Mucosa of rectum (tissue), 2 donors: ENCODE results near the gene ATG14.
"Not testable (repeated sequence)": the region's sequence is repeated elsewhere in the genome, so short reads cannot be mapped to it uniquely, and the experiment has no call there.

Experiments
- H3K27ac ChIP-seq, 2 donors: one replicate each; pipeline ENCODE4 v1.7.0; 2013; ENCODE audit warnings: inconsistent platforms in 2 of 2, low read depth in 2 of 2, low read length in 2 of 2
- H3K27me3 ChIP-seq, 2 donors: one replicate each; pipeline ENCODE4 v1.7.0; 2013; ENCODE audit warnings: low read length in 2 of 2; ENCODE audit not compliant: control insufficient read depth in 2 of 2, insufficient read depth in 2 of 2
- H3K36me3 ChIP-seq, 2 donors: one replicate each; pipeline ENCODE4 v1.7.0; 2013; ENCODE audit warnings: low read length in 2 of 2; ENCODE audit not compliant: control insufficient read depth in 2 of 2, insufficient read depth in 2 of 2
- H3K4me1 ChIP-seq, 2 donors: one replicate each; pipeline ENCODE4 v1.7.0; 2013; ENCODE audit warnings: low read length in 2 of 2, mild to moderate bottlenecking in 1 of 2; ENCODE audit not compliant: control insufficient read depth in 2 of 2, insufficient read depth in 2 of 2
- H3K4me3 ChIP-seq, 2 donors: one replicate each; pipeline ENCODE4 v1.7.0; 2013; ENCODE audit warnings: low read length in 2 of 2
- H3K9ac ChIP-seq, 2 donors: one replicate each; pipeline ENCODE4 v1.7.0; 2013; ENCODE audit warnings: low read length in 2 of 2, low read depth in 1 of 2, mild to moderate bottlenecking in 1 of 2
- H3K9me3 ChIP-seq, 2 donors: one replicate each; pipeline ENCODE4 v1.7.0; 2013; ENCODE audit warnings: low read length in 2 of 2; ENCODE audit not compliant: control insufficient read depth in 2 of 2
- donor health status: healthy.
- donor health status: Normal muscosa, but diverticular disease.

Gene ATG14

GRCh38 chr14:55347040-55347439, 64.6 kb downstream of the ATG14 start:
- no peaks in the 10 kb centered on the region for H3K27me3 ChIP-seq
- H3K4me1 ChIP-seq, result peaks cover 31 to 70% of the 10 kb centered on the region in 2 donors
- H3K4me3 ChIP-seq, result no peak overlapping the region
- no peak overlapping the region for H3K9ac ChIP-seq
- peaks cover 18% of the 10 kb centered on the region in 2 donors for H3K36me3 ChIP-seq
- H3K27ac ChIP-seq, result peak overlapping the region; percentile 72 to 86
- H3K9me3 ChIP-seq, result no peaks in the 10 kb centered on the region

GRCh38 chr14:55344582-55345163, 67.0 kb downstream of the ATG14 start:
- not testable (repeated sequence) for H3K4me3 ChIP-seq, H3K9me3 ChIP-seq, H3K9ac ChIP-seq, H3K36me3 ChIP-seq, H3K27me3 ChIP-seq
- peaks cover 31 to 80% of the 10 kb centered on the region in 2 donors for H3K4me1 ChIP-seq
- H3K27ac ChIP-seq, result peak overlapping the region; percentile 72 to 86

GRCh38 chr14:55341781-55342180, 69.8 kb downstream of the ATG14 start:
- Histone ChIP-seq H3K27ac (no peak overlapping the region), H3K4me3 (no peak overlapping the region), H3K4me1 (peaks cover 22 to 59% of the 10 kb centered on the region in 2 donors), H3K36me3 (no peaks in the 10 kb centered on the region), H3K27me3 (no peaks in the 10 kb centered on the region), H3K9me3 (no peaks in the 10 kb centered on the region), H3K9ac (no peak overlapping the region)

- Histone ChIP-seq H3K9me3 (no peaks in the 10 kb centered on the region), H3K4me1 (peaks cover 15 to 56% of the 10 kb centered on the region in 2 donors), H3K27ac (no peak overlapping the region)
Measured at GRCh38 chr14:55340482-55340881, 71.1 kb downstream of the ATG14 start.

GRCh38 chr14:55339770-55340169, 71.9 kb downstream of the ATG14 start:
- Histone ChIP-seq H3K36me3 (no peaks in the 10 kb centered on the region), H3K4me1 (peaks cover 15 to 56% of the 10 kb centered on the region in 2 donors), H3K9ac (no peak overlapping the region), H3K4me3 (no peak overlapping the region), H3K9me3 (no peaks in the 10 kb centered on the region), H3K27me3 (no peaks in the 10 kb centered on the region), H3K27ac (peak overlapping the region in 1 of 2 donors; percentile 17)

More at GRCh38 chr14:55340482-55340881, 71.1 kb downstream of the ATG14 start:
- no peaks in the 10 kb centered on the region for H3K36me3 ChIP-seq
- H3K9ac ChIP-seq, result no peak overlapping the region
- H3K27me3 ChIP-seq, result no peaks in the 10 kb centered on the region
- H3K4me3 ChIP-seq, result no peak overlapping the region

- peaks cover 18 to 58% of the 10 kb centered on the region in 2 donors for H3K4me1 ChIP-seq
- no peaks in the 10 kb centered on the region for H3K9me3 ChIP-seq
- H3K9ac ChIP-seq, result no peak overlapping the region
- no peaks in the 10 kb centered on the region for H3K27me3 ChIP-seq
- peak overlapping the region in 1 of 2 donors; percentile 3 for H3K27ac ChIP-seq
- H3K36me3 ChIP-seq, result no peaks in the 10 kb centered on the region
- H3K4me3 ChIP-seq, result no peak overlapping the region
Measured at GRCh38 chr14:55336691-55337090, 74.9 kb downstream of the ATG14 start.

- H3K27me3 ChIP-seq, result no peaks in the 10 kb centered on the region
- no peak overlapping the region for H3K4me3 ChIP-seq
- H3K9me3 ChIP-seq, result no peaks in the 10 kb centered on the region
- no peaks in the 10 kb centered on the region for H3K36me3 ChIP-seq
- no peak overlapping the region for H3K9ac ChIP-seq
- peak overlapping the region in 1 of 2 donors; percentile 3 for H3K27ac ChIP-seq
- peaks cover 18 to 55% of the 10 kb centered on the region in 2 donors for H3K4me1 ChIP-seq
Measured at GRCh38 chr14:55336162-55336561, 75.5 kb downstream of the ATG14 start.

GRCh38 chr14:55333711-55334485, 77.7 kb downstream of the ATG14 start:
- H3K4me3 ChIP-seq, result no peak overlapping the region
- H3K27ac ChIP-seq, result peak overlapping the region; percentile 38 to 40
- no peaks in the 10 kb centered on the region for H3K9me3 ChIP-seq
- H3K36me3 ChIP-seq, result no peaks in the 10 kb centered on the region
- no peak overlapping the region for H3K9ac ChIP-seq
- H3K27me3 ChIP-seq, result no peaks in the 10 kb centered on the region
- H3K4me1 ChIP-seq, result peaks cover 20 to 49% of the 10 kb centered on the region in 2 donors

GRCh38 chr14:55332654-55333570, 78.7 kb downstream of the ATG14 start:
- Histone ChIP-seq H3K27ac (peak overlapping the region; percentile 5 to 48), H3K4me3 (peak overlapping the region; percentile 6 to 45), H3K9ac (peak overlapping the region in 1 of 2 donors; percentile 37), H3K27me3 (no peaks in the 10 kb centered on the region), H3K9me3 (no peaks in the 10 kb centered on the region), H3K36me3 (peaks cover 0 to 2% of the 10 kb centered on the region in 2 donors), H3K4me1 (peaks cover 20 to 45% of the 10 kb centered on the region in 2 donors)
